Panc1 (cell line): ENCODE measurements around the gene SLIT3. TPM values are rescaled to one million over a fixed set of nuclear protein-coding genes. Genes with fewer than 3 reads are reported as not detected.

ENCODE experiments used
- ATAC-seq: fragments of 200-7000 bp; cut with Tn5 transposase; 2 replicates; pipeline ENCODE4 v1.9.1; 2020; ENCODE audit warnings: mild to moderate bottlenecking, moderate library complexity
- BruUV-seq: library from RNA; stranded (reverse); fragments of 400-500 nt; replicated peaks from 2 replicates; lab custom pipeline; 2021; lab: Mats Ljungman, UMichigan
- CTCF ChIA-PET: fragments of 300-600 bp; sonication (Branson Sonifier 250); formaldehyde crosslinking; loops from one replicate; lab custom pipeline; 2022; ENCODE audit warnings: antibody characterized with exemption; lab: Charles Lee
- POLR2A ChIA-PET: fragments of 300-600 bp; sonication (Branson Sonifier 250); formaldehyde crosslinking; loops from one replicate; lab custom pipeline; 2022; ENCODE audit warnings: antibody characterized with exemption; lab: Charles Lee
- DNase-seq: peaks from one replicate; pipeline ENCODE4 v3.0.0-alpha.2; 2010; ENCODE audit warnings: low read depth, low spot score
- H3K27ac ChIP-seq: 2 replicates; pipeline ENCODE4 v1.5.1; 2011; ENCODE audit warnings: mild to moderate bottlenecking, low read length, inconsistent platforms
- H3K27me3 ChIP-seq: fragments of 200-500 bp; sonication (Bioruptor generic); 2 replicates; pipeline ENCODE4 v1.6.0; 2014; ENCODE audit warnings: low read length, inconsistent platforms; ENCODE audit not compliant: control insufficient read depth, insufficient read depth
- H3K36me3 ChIP-seq: fragments of 200-500 bp; sonication (Bioruptor generic); 2 replicates; pipeline ENCODE4 v1.5.1; 2014; ENCODE audit warnings: inconsistent platforms, mild to moderate bottlenecking, low read length, moderate library complexity; ENCODE audit not compliant: control insufficient read depth, insufficient read depth
- H3K4me1 ChIP-seq: 2 replicates; pipeline ENCODE4 v1.5.1; 2011; ENCODE audit warnings: inconsistent platforms, mild to moderate bottlenecking, low read length, moderate library complexity; ENCODE audit not compliant: control insufficient read depth, insufficient read depth
- H3K4me3 ChIP-seq, 2 experiments: 2 replicates each; pipeline ENCODE4 v1.5.1; 2011 to 2012; ENCODE audit warnings: low read depth in 2 of 2, low read length in 2 of 2, mild to moderate bottlenecking in 2 of 2, inconsistent platforms in 1 of 2, moderate library complexity in 1 of 2
- H3K9me3 ChIP-seq: fragments of 200-500 bp; sonication (Bioruptor generic); 2 replicates; pipeline ENCODE4 v1.5.1; 2014; ENCODE audit warnings: low read depth, mild to moderate bottlenecking, inconsistent platforms, low read length, moderate library complexity; ENCODE audit not compliant: control insufficient read depth, insufficient read depth
- POLR2AphosphoS5 ChIP-seq: IDR thresholded peaks from 2 replicates; pipeline ENCODE4 v1.6.1; 2012; ENCODE audit warnings: mild to moderate bottlenecking, low read depth, low read length, moderate library complexity
- SIN3A ChIP-seq: IDR thresholded peaks from 2 replicates; pipeline ENCODE4 v1.6.1; 2012; ENCODE audit warnings: low read depth, mild to moderate bottlenecking, low read length, moderate library complexity, borderline replicate concordance; ENCODE audit not compliant: insufficient read depth
- TCF7L2 ChIP-seq: IDR thresholded peaks from 2 replicates; pipeline ENCODE4 v1.6.1; 2011; ENCODE audit warnings: mild to moderate bottlenecking, low read depth, low read length, inconsistent platforms
- in situ Hi-C: cut with HindIII; loops from 2 replicates; pipeline ENCODE4 v1.10.0; 2016; ENCODE audit warnings: low sequenced_read_pairs, low pct_unique_long_range_greater_than_20kb
- intact Hi-C: fragments of 100-400 bp; cut with micrococcal nuclease; formaldehyde crosslinking; loops from one replicate; pipeline ENCODE4 v1.10.0; 2022; ENCODE audit not compliant: unreplicated experiment
- total RNA-seq: library from RNA; stranded (reverse); gene quantifications from one replicate; pipeline ENCODE4 v1.2.1, GENCODE V29; 2021; ENCODE audit not compliant: unreplicated experiment
- TF ChIP-seq, protein P1 (sequence below), 2 experiments: IDR thresholded peaks; 2 replicates each; pipeline ENCODE4 v1.6.1; 2011 to 2012; ENCODE audit warnings: low read depth in 2 of 2, control low read depth in 1 of 2, low read length in 1 of 2, mild to moderate bottlenecking in 1 of 2, moderate library complexity in 1 of 2; ENCODE audit not compliant: insufficient read depth in 1 of 2
- TF ChIP-seq, protein P2 (sequence below): fragments of 450-650 bp; IDR thresholded peaks from 2 replicates; pipeline ENCODE4 v1.5.1; 2017; ENCODE audit warnings: mild to moderate bottlenecking

SLIT3 gene
- total RNA-seq, 1 experiment from 2014 or later, result 26.4 TPM

DNA sequence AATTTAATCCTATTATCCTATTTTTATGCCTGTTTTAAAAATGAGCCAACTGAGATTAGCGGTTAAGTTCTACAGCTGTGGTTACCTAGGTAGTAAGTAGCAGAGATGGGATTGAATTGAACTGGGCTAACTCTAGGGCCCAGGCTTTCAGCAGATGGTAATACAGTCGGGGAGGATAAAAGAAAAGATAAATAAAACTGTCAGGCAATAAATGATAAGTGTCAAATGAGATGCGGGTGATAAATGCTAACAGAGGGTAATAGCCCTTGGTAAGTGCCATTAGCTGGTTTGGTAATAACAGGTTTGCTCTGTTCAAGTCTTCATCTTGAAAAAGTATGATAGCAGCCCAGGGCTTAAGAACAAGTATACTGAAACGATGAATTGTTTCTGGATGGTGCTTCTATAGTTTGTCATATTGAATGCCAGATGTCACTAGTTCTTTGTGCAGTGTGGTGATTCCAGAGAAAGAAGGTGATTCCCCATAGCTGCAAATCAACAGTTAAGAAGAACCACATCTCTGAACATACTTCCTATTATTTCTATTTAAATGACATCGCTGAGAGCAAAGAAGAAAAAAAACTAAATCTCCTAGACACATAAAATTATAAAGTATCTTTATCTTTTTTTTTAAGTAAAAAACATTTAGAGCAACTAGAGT lies 360.9 kb downstream of the SLIT3 start:
- in situ Hi-C loops, result no loop called here
- TF ChIP-seq POLR2AphosphoS5 (no peak), SIN3A (no peak)
- TF ChIP-seq, protein P1, sequence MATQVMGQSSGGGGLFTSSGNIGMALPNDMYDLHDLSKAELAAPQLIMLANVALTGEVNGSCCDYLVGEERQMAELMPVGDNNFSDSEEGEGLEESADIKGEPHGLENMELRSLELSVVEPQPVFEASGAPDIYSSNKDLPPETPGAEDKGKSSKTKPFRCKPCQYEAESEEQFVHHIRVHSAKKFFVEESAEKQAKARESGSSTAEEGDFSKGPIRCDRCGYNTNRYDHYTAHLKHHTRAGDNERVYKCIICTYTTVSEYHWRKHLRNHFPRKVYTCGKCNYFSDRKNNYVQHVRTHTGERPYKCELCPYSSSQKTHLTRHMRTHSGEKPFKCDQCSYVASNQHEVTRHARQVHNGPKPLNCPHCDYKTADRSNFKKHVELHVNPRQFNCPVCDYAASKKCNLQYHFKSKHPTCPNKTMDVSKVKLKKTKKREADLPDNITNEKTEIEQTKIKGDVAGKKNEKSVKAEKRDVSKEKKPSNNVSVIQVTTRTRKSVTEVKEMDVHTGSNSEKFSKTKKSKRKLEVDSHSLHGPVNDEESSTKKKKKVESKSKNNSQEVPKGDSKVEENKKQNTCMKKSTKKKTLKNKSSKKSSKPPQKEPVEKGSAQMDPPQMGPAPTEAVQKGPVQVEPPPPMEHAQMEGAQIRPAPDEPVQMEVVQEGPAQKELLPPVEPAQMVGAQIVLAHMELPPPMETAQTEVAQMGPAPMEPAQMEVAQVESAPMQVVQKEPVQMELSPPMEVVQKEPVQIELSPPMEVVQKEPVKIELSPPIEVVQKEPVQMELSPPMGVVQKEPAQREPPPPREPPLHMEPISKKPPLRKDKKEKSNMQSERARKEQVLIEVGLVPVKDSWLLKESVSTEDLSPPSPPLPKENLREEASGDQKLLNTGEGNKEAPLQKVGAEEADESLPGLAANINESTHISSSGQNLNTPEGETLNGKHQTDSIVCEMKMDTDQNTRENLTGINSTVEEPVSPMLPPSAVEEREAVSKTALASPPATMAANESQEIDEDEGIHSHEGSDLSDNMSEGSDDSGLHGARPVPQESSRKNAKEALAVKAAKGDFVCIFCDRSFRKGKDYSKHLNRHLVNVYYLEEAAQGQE (IDR thresholded peaks at IDR 0.05; ENCODE audit: insufficient read depth in 1 of 2, low read depth in 2 of 2, low read length in 1 of 2), result no peak
- TF ChIP-seq, protein P2, sequence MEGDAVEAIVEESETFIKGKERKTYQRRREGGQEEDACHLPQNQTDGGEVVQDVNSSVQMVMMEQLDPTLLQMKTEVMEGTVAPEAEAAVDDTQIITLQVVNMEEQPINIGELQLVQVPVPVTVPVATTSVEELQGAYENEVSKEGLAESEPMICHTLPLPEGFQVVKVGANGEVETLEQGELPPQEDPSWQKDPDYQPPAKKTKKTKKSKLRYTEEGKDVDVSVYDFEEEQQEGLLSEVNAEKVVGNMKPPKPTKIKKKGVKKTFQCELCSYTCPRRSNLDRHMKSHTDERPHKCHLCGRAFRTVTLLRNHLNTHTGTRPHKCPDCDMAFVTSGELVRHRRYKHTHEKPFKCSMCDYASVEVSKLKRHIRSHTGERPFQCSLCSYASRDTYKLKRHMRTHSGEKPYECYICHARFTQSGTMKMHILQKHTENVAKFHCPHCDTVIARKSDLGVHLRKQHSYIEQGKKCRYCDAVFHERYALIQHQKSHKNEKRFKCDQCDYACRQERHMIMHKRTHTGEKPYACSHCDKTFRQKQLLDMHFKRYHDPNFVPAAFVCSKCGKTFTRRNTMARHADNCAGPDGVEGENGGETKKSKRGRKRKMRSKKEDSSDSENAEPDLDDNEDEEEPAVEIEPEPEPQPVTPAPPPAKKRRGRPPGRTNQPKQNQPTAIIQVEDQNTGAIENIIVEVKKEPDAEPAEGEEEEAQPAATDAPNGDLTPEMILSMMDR, result no peak
- CTCF ChIA-PET, result no interaction called here
- POLR2A ChIA-PET, result interaction anchor here (0.6 kb wide), 1 partner anchor 21 kb away, joined by 4 read pairs; no protein-coding TSS in a partner anchor
- BruUV-seq, result no TSS peak
- H3K9me3 ChIP-seq, result no peaks in the 10 kb centered on the region
- H3K4me1 ChIP-seq, result no peaks in the 10 kb centered on the region
- H3K27me3 ChIP-seq, result no peaks in the 10 kb centered on the region
- DNase-seq (no peak), ATAC-seq (no peak)
- H3K36me3 ChIP-seq, result no peaks in the 10 kb centered on the region
- no peak overlapping the region for H3K4me3 ChIP-seq
- no peak overlapping the region for H3K27ac ChIP-seq
- intact Hi-C loops, result loop anchor here (10.0 kb wide), 1 partner anchor 235 kb away; no protein-coding TSS in a partner anchor

DNA sequence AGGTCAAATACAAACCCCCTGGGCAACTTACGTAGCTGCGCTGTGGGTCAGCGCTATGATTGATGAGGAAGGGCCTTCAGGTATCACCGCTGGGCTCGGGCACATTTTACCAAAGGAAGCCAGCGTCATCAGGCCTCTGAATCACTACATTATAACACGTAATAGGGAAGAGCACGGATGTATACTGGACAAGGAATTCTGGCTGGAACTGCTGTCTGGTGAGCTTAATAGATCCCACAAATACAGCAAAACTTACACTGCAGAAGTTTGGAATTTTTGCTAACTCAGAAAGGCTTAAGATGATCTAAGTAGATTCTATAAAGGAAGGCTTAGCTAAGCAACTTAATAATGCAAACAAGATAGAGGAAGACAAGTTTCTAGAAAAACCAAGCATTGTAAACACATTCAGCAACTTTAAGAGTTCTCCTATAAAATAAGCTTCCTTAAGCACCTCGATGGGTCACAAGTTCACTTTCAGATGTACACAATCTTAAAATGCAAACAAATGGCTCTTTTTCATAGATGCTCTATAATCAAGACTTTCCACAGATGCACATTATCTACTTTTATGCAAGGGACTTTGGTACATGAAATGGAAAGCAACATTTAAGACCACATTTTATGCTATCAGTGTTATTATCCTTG lies 361.7 kb downstream of the SLIT3 start:
- ChIA-PET POLR2A (no interaction called here), CTCF (no interaction called here)
- ATAC-seq (no peak), DNase-seq (no peak)
- Histone ChIP-seq H3K4me3 (no peak overlapping the region), H3K27me3 (no peaks in the 10 kb centered on the region), H3K27ac (no peak overlapping the region), H3K36me3 (no peaks in the 10 kb centered on the region), H3K9me3 (no peaks in the 10 kb centered on the region), H3K4me1 (no peaks in the 10 kb centered on the region)
- BruUV-seq, result no TSS peak
- intact Hi-C loops (no loop called here), in situ Hi-C loops (no loop called here)
- TF ChIP-seq, protein P2, result no peak
- TF ChIP-seq POLR2AphosphoS5, result no peak
- no peak for TF ChIP-seq SIN3A
- TF ChIP-seq TCF7L2, result no peak
- TF ChIP-seq, protein P1 (IDR thresholded peaks at IDR 0.05; ENCODE audit: insufficient read depth in 1 of 2, low read depth in 2 of 2, low read length in 1 of 2), result no peak
